Kasumi-1 (cell line): ENCODE measurements around the gene RNF168.
"Not testable (repeated sequence)": the region's sequence is repeated elsewhere in the genome, so short reads cannot be mapped to it uniquely, and the experiment has no call there.

ENCODE experiments used
- DNase-seq, 2 experiments: peaks; one replicate each; lab custom pipeline; 2025; lab: John Stamatoyannopoulos, UW

The RNF168 gene

GRCh38 chr3:196514913-196515621, 11.5 kb upstream of the RNF168 start, which contains the start of gene SMCO1:
SMCO1 (minus strand) TSS chr3:196515346; CDS start chr3:196515209, 137 bp downstream.
- no peak for DNase-seq

- DNase-seq: no peak
Measured at GRCh38 chr3:196514350-196514716, 10.8 kb upstream of the RNF168 start.

- DNase-seq: no peak
Measured at GRCh38 chr3:196513697-196514349, 10.3 kb upstream of the RNF168 start.

- not testable (repeated sequence) for DNase-seq
Measured at GRCh38 chr3:196511646-196512425, 8.3 kb upstream of the RNF168 start.

GRCh38 chr3:196511108-196511507, 7.5 kb upstream of the RNF168 start:
- DNase-seq: not testable (repeated sequence)

- DNase-seq: no peak
Measured at GRCh38 chr3:196506687-196507086, 3.1 kb upstream of the RNF168 start.

- no peak for DNase-seq
Measured at GRCh38 chr3:196504556-196504955, 988 bp upstream of the RNF168 start.

GRCh38 chr3:196504077-196504398, 470 bp upstream of the RNF168 start:
- not testable (repeated sequence) for DNase-seq

- DNase-seq: peak; percentile 27 to 58
Measured at GRCh38 chr3:196502775-196503195, 783 bp downstream of the RNF168 start.

GRCh38 chr3:196501316-196502044, 2.1 kb downstream of the RNF168 start:
- peak in 1 of 2 experiments; percentile 37 for DNase-seq

- no peak for DNase-seq
Measured at GRCh38 chr3:196499807-196500524, 3.6 kb downstream of the RNF168 start.

- DNase-seq: no peak
Measured at GRCh38 chr3:196499061-196499460, 4.5 kb downstream of the RNF168 start.

- no peak for DNase-seq
Measured at GRCh38 chr3:196498297-196498696, 5.3 kb downstream of the RNF168 start.

GRCh38 chr3:196496183-196496582, 7.4 kb downstream of the RNF168 start:
- no peak for DNase-seq

GRCh38 chr3:196493292-196493691, 10.3 kb downstream of the RNF168 start:
- no peak for DNase-seq

- DNase-seq: no peak
Measured at GRCh38 chr3:196492080-196492479, 11.5 kb downstream of the RNF168 start.

GRCh38 chr3:196489747-196490146, 13.8 kb downstream of the RNF168 start:
- no peak for DNase-seq

- peak in 1 of 2 experiments; percentile 10 for DNase-seq
Measured at GRCh38 chr3:196486263-196486662, 17.3 kb downstream of the RNF168 start.

- DNase-seq: no peak
Measured at GRCh38 chr3:196477678-196478077, 25.9 kb downstream of the RNF168 start.

GRCh38 chr3:196472286-196472685, 31.3 kb downstream of the RNF168 start:
- no peak for DNase-seq

- no peak for DNase-seq
Measured at GRCh38 chr3:196471551-196471950, 32.0 kb downstream of the RNF168 start.
